H1 (cell line): ENCODE data around the gene PDK2. TPM values are rescaled to one million over a fixed set of nuclear protein-coding genes. Genes with fewer than 3 reads are reported as not detected.

Source experiments
- CTCF ChIA-PET: fragments of 300-600 bp; sonication (Branson Sonifier 250); formaldehyde crosslinking; loops from one replicate; lab custom pipeline; 2021; ENCODE audit not compliant: partially characterized antibody; lab: Charles Lee
- POLR2A ChIA-PET: fragments of 300-600 bp; sonication (Branson Sonifier 250); formaldehyde crosslinking; loops from one replicate; lab custom pipeline; 2021; ENCODE audit warnings: inconsistent platforms; ENCODE audit not compliant: partially characterized antibody; lab: Charles Lee
- DNase-seq, 2 experiments: peaks; one replicate each; pipeline versions ENCODE4 v3.0.0 to v3.0.0-alpha.2; 2010 to 2022; ENCODE audit warnings: low spot score in 2 of 2, low read depth in 1 of 2, mixed read lengths in 1 of 2
- FAIRE-seq: peaks from 2 replicates; lab custom pipeline; 2011; peaks lifted over from hg19 to GRCh38; lab: Jason Lieb, UNC
- H2AFZ ChIP-seq: 2 replicates; pipeline ENCODE4 v1.8.1; 2012; ENCODE audit warnings: low read length, inconsistent platforms
- H2AK5ac ChIP-seq: 2 replicates; pipeline ENCODE4 v1.6.1; 2013; ENCODE audit warnings: low read depth, low read length
- H2BK120ac ChIP-seq: replicated peaks from 2 replicates; pipeline ENCODE3; 2013; ENCODE audit warnings: low read depth, low read length, inconsistent platforms
- H2BK12ac ChIP-seq: 2 replicates; pipeline ENCODE4 v1.6.1; 2013; ENCODE audit warnings: low read depth, low read length
- H2BK15ac ChIP-seq: 2 replicates; pipeline ENCODE4 v1.6.1; 2013; ENCODE audit warnings: low read length
- H2BK20ac ChIP-seq: 2 replicates; pipeline ENCODE4 v1.6.1; 2013; ENCODE audit warnings: low read length
- H2BK5ac ChIP-seq: 2 replicates; pipeline ENCODE4 v1.6.1; 2013; ENCODE audit warnings: low read depth, low read length
- H3K14ac ChIP-seq: 2 replicates; pipeline ENCODE4 v1.6.1; 2013; ENCODE audit warnings: inconsistent platforms; ENCODE audit not compliant: insufficient read length
- H3K18ac ChIP-seq: 2 replicates; pipeline ENCODE4 v1.6.1; 2013; ENCODE audit warnings: low read length; ENCODE audit errors: extremely low read depth
- H3K23ac ChIP-seq: 2 replicates; pipeline ENCODE4 v1.6.1; 2013; ENCODE audit warnings: inconsistent platforms; ENCODE audit not compliant: insufficient read length
- H3K23me2 ChIP-seq: 2 replicates; pipeline ENCODE4 v1.6.1; 2013; ENCODE audit warnings: low read depth, low read length
- H3K27ac ChIP-seq: 2 replicates; pipeline ENCODE4 v1.6.1; 2011; ENCODE audit warnings: low read depth, low read length, inconsistent platforms
- H3K27me3 ChIP-seq, 4 experiments: replicated peaks in 1 of 4; 1 replicate in 1 of 4; 2 replicates in 3 of 4; pipeline versions ENCODE4 v1.6.1 to v1.8.1; 2011 to 2013; ENCODE audit warnings: low read length in 3 of 4, mild to moderate bottlenecking in 3 of 4, inconsistent platforms in 2 of 4, mixed read lengths in 2 of 4, moderate library complexity in 1 of 4; ENCODE audit not compliant: control insufficient read depth in 3 of 4, insufficient read depth in 3 of 4; ENCODE audit errors: extremely low read depth in 1 of 4
- H3K36me3 ChIP-seq, 4 experiments: 2 replicates each; pipeline versions ENCODE4 v1.6.1 to v1.8.1; 2011 to 2013; ENCODE audit warnings: mild to moderate bottlenecking in 4 of 4, low read length in 3 of 4, moderate library complexity in 2 of 4, control low read depth in 1 of 4, inconsistent platforms in 1 of 4; ENCODE audit not compliant: insufficient read depth in 4 of 4, control insufficient read depth in 2 of 4
- H3K4ac ChIP-seq: replicated peaks from 2 replicates; pipeline ENCODE3; 2013; ENCODE audit warnings: low read length, low read depth, mixed read lengths, inconsistent platforms; ENCODE audit not compliant: insufficient read length
- H3K4me1 ChIP-seq, 4 experiments: replicated peaks in 1 of 4; 1 replicate in 1 of 4; 2 replicates in 3 of 4; pipeline versions ENCODE4 v1.6.1 to v1.8.1; 2011 to 2013; ENCODE audit warnings: low read length in 3 of 4, inconsistent platforms in 2 of 4, mixed read lengths in 1 of 4; ENCODE audit not compliant: insufficient read depth in 4 of 4, control insufficient read depth in 3 of 4
- H3K4me2 ChIP-seq, 2 experiments: 2 replicates each; pipeline versions ENCODE4 v1.6.1 to v1.8.1; 2011 to 2013; ENCODE audit warnings: low read depth in 2 of 2, low read length in 2 of 2, control low read depth in 1 of 2, inconsistent platforms in 1 of 2, mild to moderate bottlenecking in 1 of 2; ENCODE audit not compliant: insufficient read depth in 1 of 2
- H3K4me3 ChIP-seq, 4 experiments: fragments of 200-600, 300-600 bp in 1 of 4; sonication (generic), shearing (Covaris generic), sonication (Bioruptor Twin) in 1 of 4; 2 replicates each; pipeline versions ENCODE4 v1.5.1 to v1.8.1; 2011 to 2016; ENCODE audit warnings: low read length in 4 of 4, low read depth in 3 of 4, control low read depth in 2 of 4, inconsistent platforms in 2 of 4, mild to moderate bottlenecking in 2 of 4, mixed read lengths in 1 of 4, moderate library complexity in 1 of 4; ENCODE audit not compliant: insufficient read depth in 2 of 4; ENCODE audit errors: extremely low read depth in 1 of 4
- H3K56ac ChIP-seq: replicated peaks from 2 replicates; pipeline ENCODE3; 2013; ENCODE audit warnings: low read depth, mild to moderate bottlenecking, mixed read lengths, low read length, inconsistent platforms; ENCODE audit not compliant: insufficient read length
- H3K79me1 ChIP-seq: 2 replicates; pipeline ENCODE4 v1.6.1; 2013; ENCODE audit warnings: low read depth, low read length, control low read depth
- H3K79me2 ChIP-seq, 2 experiments: 2 replicates each; pipeline versions ENCODE4 v1.6.1 to v1.8.1; 2012 to 2013; ENCODE audit warnings: low read length in 2 of 2, mild to moderate bottlenecking in 2 of 2, inconsistent platforms in 1 of 2; ENCODE audit not compliant: insufficient read depth in 2 of 2, control insufficient read depth in 1 of 2
- H3K9ac ChIP-seq, 4 experiments: replicated peaks in 1 of 4; 1 replicate in 1 of 4; 2 replicates in 3 of 4; pipeline versions ENCODE4 v1.6.1 to v1.8.1; 2011 to 2013; ENCODE audit warnings: low read depth in 3 of 4, low read length in 3 of 4, control low read depth in 2 of 4, mild to moderate bottlenecking in 2 of 4, moderate library complexity in 2 of 4, inconsistent platforms in 1 of 4; ENCODE audit errors: extremely low read depth in 1 of 4
- H3K9me3 ChIP-seq, 2 experiments: 2 replicates each; pipeline versions ENCODE4 v1.6.1 to v1.8.1; 2012 to 2013; ENCODE audit warnings: mild to moderate bottlenecking in 2 of 2, moderate library complexity in 2 of 2, control low read depth in 1 of 2, inconsistent platforms in 1 of 2, low read depth in 1 of 2, low read length in 1 of 2, mixed read lengths in 1 of 2; ENCODE audit not compliant: insufficient read depth in 2 of 2
- H4K20me1 ChIP-seq, 2 experiments: replicated peaks in 1 of 2; 2 replicates each; pipeline versions ENCODE3 to v1.8.1; 2011 to 2013; ENCODE audit warnings: inconsistent platforms in 2 of 2, low read length in 2 of 2, mild to moderate bottlenecking in 1 of 2; ENCODE audit not compliant: insufficient read depth in 2 of 2, control insufficient read depth in 1 of 2
- H4K5ac ChIP-seq: 2 replicates; pipeline ENCODE4 v1.6.1; 2013; ENCODE audit warnings: low read length, low read depth, mixed read lengths, inconsistent platforms; ENCODE audit not compliant: insufficient read length
- H4K8ac ChIP-seq: 2 replicates; pipeline ENCODE4 v1.8.0; 2013; ENCODE audit warnings: mild to moderate bottlenecking, moderate library complexity, low read length, inconsistent platforms; ENCODE audit not compliant: insufficient read depth; ENCODE audit errors: extremely low read depth
- H4K91ac ChIP-seq: replicated peaks from 2 replicates; pipeline ENCODE3; 2013; ENCODE audit warnings: low read length, mixed read lengths, inconsistent platforms; ENCODE audit not compliant: insufficient read length
- CEBPB ChIP-seq: IDR thresholded peaks from 2 replicates; pipeline ENCODE4 v1.6.1; 2012; ENCODE audit warnings: low read depth, low read length
- EGR1 ChIP-seq: IDR thresholded peaks from 2 replicates; pipeline ENCODE4 v1.6.1; 2011; ENCODE audit warnings: low read depth, low read length, borderline replicate concordance
- EP300 ChIP-seq, 2 experiments: IDR thresholded peaks; 1 replicate in 1 of 2; 2 replicates in 1 of 2; pipeline ENCODE4 v1.6.1; 2011 to 2012; ENCODE audit warnings: low read depth in 2 of 2, low read length in 2 of 2, mild to moderate bottlenecking in 2 of 2, borderline replicate concordance in 1 of 2, inconsistent platforms in 1 of 2, moderate library complexity in 1 of 2
- NANOG ChIP-seq: IDR thresholded peaks from 2 replicates; pipeline ENCODE4 v1.6.1; 2011; ENCODE audit warnings: low read length, low read depth, mild to moderate bottlenecking, inconsistent platforms; ENCODE audit not compliant: insufficient read depth, poor library complexity, severe bottlenecking
- SIN3A ChIP-seq, 2 experiments: IDR thresholded peaks in 1 of 2; conservative IDR thresholded peaks in 1 of 2; 2 replicates each; pipeline ENCODE4 v1.6.1; 2011 to 2012; ENCODE audit warnings: low read length in 2 of 2, improper control_type of control experiment in 1 of 2, low read depth in 1 of 2, mild to moderate bottlenecking in 1 of 2
- SP1 ChIP-seq: IDR thresholded peaks from 2 replicates; pipeline ENCODE4 v1.6.1; 2011; ENCODE audit warnings: low read depth, low read length
- TAF7 ChIP-seq: optimal IDR thresholded peaks from 2 replicates; pipeline ENCODE3; 2011; ENCODE audit warnings: low read depth, mild to moderate bottlenecking, inconsistent platforms, low read length, moderate library complexity, borderline replicate concordance
- WGBS, 2 experiments: shearing (Covaris generic) in 1 of 2; methylation state at CpG; one replicate each; pipeline versions ENCODE4 v1.1.6 to v1.1.7; 2013 to 2015; ENCODE audit warnings: low lambda C conversion rate in 2 of 2, mixed read lengths in 2 of 2, inconsistent platforms in 1 of 2, low coverage in 1 of 2, missing lambda C conversion rate in 1 of 2; ENCODE audit not compliant: insufficient replicate concordance in 2 of 2, insufficient coverage in 1 of 2, insufficient read length in 1 of 2; ENCODE audit errors: extremely low coverage in 1 of 2, missing lambda C conversion rate in 1 of 2; 5-methylcytosine and 5-hydroxymethylcytosine counted together
- polyA plus RNA-seq, 7 experiments: library from polyadenylated mRNA; depleted of rRNA in 3 of 7; stranded (reverse) in 5 of 7; unstranded in 2 of 7; fragments of >200 nt in 5 of 7; fragments of 200-250 nt in 2 of 7; gene quantifications; 1 replicate in 5 of 7; 2 replicates in 1 of 7; 4 replicates in 1 of 7; pipeline versions ENCODE4 v1.2.1 to v1.2.3, GENCODE V29; 2011 to 2013; ENCODE audit warnings: missing spikeins in 2 of 7, mixed read lengths in 2 of 7
- total RNA-seq: library from RNA; stranded (reverse); fragmentation: NEBNext Ultra II Directional; extraction: Animal tissue kit (Norgen Biotek cat#: 25700); gene quantifications from 2 replicates; pipeline ENCODE4 v1.2.1, GENCODE V29; 2021
- TF ChIP-seq, protein P1 (sequence below), 3 experiments: IDR thresholded peaks; 1 replicate in 2 of 3; 2 replicates in 1 of 3; pipeline versions ENCODE4 v1.5.1 to v1.6.1; 2011; ENCODE audit warnings: low read length in 3 of 3, mild to moderate bottlenecking in 3 of 3, inconsistent platforms in 2 of 3, low read depth in 1 of 3, moderate library complexity in 1 of 3; ENCODE audit not compliant: insufficient read depth in 1 of 3; ENCODE audit errors: control extremely low read depth in 1 of 3
- TF ChIP-seq, protein P2 (sequence below): IDR thresholded peaks from 2 replicates; pipeline ENCODE4 v1.6.1; 2012; ENCODE audit warnings: inconsistent platforms

The PDK2 gene
- total and polyA plus RNA-seq, 2 of the 8 experiments (the other 6 are each of a cell fraction or from before 2014, with no cell fraction given): 18.3 to 121 TPM

DNA sequence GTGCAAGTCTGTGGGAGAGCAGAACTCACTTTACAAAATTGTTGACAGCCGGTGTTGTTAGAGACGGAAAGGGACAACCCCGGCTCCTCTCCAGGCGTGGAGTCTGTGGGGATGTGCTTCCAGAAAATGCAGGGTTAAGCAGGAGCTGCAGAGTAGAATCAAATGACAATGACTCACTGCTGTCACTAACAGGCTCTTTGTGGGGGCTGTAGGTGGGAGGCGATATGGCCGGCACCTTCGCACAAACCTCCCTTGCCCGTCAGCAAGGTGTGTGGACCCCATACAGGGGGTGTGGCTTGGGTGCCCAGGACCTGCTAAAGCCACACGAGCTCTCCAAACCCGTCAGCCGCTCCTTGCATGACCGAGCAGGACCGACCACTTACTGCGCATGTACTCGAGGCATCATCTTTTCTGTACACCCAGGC, 5.8 kb downstream of the PDK2 start:
- Histone ChIP-seq H3K4me2 (peak overlapping the region; percentile 43 to 56; a peak in 3 of 4 replicates), H3K79me2 (peaks cover 0 to under 1% of the 10 kb centered on the region in 2 experiments; a peak in 1 of 4 replicates), H2BK5ac (no peak overlapping the region; the same call in 1 of the 2 replicates), H3K18ac (no peak overlapping the region; the same call in 1 of the 2 replicates), H3K27me3 (no peaks in the 10 kb centered on the region; a peak in 1 of 7 replicates), H3K14ac (no peak overlapping the region), H3K4ac (no peak overlapping the region), H2BK20ac (no peak overlapping the region; the same call in 1 of the 2 replicates), H2AFZ (no peak overlapping the region), H3K56ac (no peak overlapping the region), H3K4me1 (peaks cover 0 to 25% (median 15%) of the 10 kb centered on the region in 4 experiments; a peak in 6 of 7 replicates), H4K20me1 (peaks cover 0 to 2% of the 10 kb centered on the region in 2 experiments), H3K23me2 (peaks cover 5% of the 10 kb centered on the region; the same call in 1 of the 2 replicates), H3K9me3 (no peaks in the 10 kb centered on the region), H4K8ac (peak overlapping the region; percentile 15; the same call in 1 of the 2 replicates), H3K36me3 (peaks cover 0 to 9% (median 0%) of the 10 kb centered on the region in 4 experiments; a peak in 1 of 8 replicates), H4K5ac (no peak overlapping the region), H3K23ac (no peak overlapping the region), H3K4me3 (peak overlapping the region in 2 of 4 experiments; percentile 15 to 16; a peak in 3 of 8 replicates), H3K9ac (no peak overlapping the region; a peak in 1 of 7 replicates), H2BK120ac (no peak overlapping the region), H2BK12ac (0 out of 2 replicates have a peak overlapping the region, but pooled peaks have one; percentile 43), H2AK5ac (no peak overlapping the region), H3K79me1 (peaks cover 3% of the 10 kb centered on the region), H4K91ac (peak overlapping the region; percentile 29), H2BK15ac (peak overlapping the region; percentile 72; the same call in 1 of the 2 replicates), H3K27ac (no peak overlapping the region)
- FAIRE-seq (no peak), DNase-seq (no peak)
- no peak for TF ChIP-seq SIN3A (conservative IDR thresholded peaks at IDR 0.05 in 1 of 2, IDR thresholded peaks at IDR 0.05 in 1 of 2; ENCODE audit: low read depth in 1 of 2, low read length in 2 of 2)
- no peak for TF ChIP-seq EP300 (IDR thresholded peaks at IDR 0.05; ENCODE audit: borderline replicate concordance in 1 of 2, low read depth in 2 of 2, low read length in 2 of 2)
- TF ChIP-seq SP1: no peak
- TF ChIP-seq NANOG: no peak
- TF ChIP-seq, protein P1, sequence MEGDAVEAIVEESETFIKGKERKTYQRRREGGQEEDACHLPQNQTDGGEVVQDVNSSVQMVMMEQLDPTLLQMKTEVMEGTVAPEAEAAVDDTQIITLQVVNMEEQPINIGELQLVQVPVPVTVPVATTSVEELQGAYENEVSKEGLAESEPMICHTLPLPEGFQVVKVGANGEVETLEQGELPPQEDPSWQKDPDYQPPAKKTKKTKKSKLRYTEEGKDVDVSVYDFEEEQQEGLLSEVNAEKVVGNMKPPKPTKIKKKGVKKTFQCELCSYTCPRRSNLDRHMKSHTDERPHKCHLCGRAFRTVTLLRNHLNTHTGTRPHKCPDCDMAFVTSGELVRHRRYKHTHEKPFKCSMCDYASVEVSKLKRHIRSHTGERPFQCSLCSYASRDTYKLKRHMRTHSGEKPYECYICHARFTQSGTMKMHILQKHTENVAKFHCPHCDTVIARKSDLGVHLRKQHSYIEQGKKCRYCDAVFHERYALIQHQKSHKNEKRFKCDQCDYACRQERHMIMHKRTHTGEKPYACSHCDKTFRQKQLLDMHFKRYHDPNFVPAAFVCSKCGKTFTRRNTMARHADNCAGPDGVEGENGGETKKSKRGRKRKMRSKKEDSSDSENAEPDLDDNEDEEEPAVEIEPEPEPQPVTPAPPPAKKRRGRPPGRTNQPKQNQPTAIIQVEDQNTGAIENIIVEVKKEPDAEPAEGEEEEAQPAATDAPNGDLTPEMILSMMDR (IDR thresholded peaks at IDR 0.05; ENCODE audit: control extremely low read depth in 1 of 3, insufficient read depth in 1 of 3, low read depth in 1 of 3, low read length in 3 of 3): no peak
- TF ChIP-seq CEBPB: no peak
- TF ChIP-seq, protein P2, sequence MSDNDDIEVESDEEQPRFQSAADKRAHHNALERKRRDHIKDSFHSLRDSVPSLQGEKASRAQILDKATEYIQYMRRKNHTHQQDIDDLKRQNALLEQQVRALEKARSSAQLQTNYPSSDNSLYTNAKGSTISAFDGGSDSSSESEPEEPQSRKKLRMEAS: no peak
- TF ChIP-seq EGR1: no peak
- TF ChIP-seq TAF7: no peak
- ChIA-PET CTCF (interaction anchor here (0.6 to 15.7 kb wide), 10 partner anchors 9 to 264 kb away, joined by 3 to 412 read pairs (median 4); no protein-coding TSS in a partner anchor), POLR2A (interaction anchor here (1.7 kb wide), 1 partner anchor 10 kb away, joined by 6 read pairs; no protein-coding TSS in a partner anchor)
- WGBS, 2 experiments: 55% methylated on average over 15 of the region's 15 CpGs; no CpG with 5 or more reads in 1 of the 2 experiments
